IMR-90 (cell line): Measurements from ENCODE around the gene RNF215. TPM values are rescaled to one million over a fixed set of nuclear protein-coding genes. Genes with fewer than 3 reads are reported as not detected.
A peak's percentile ranks its signal among the peaks of the same experiment; 100 is the strongest.

Source experiments
- ATAC-seq: fragments of 200-7000 bp; cut with Tn5 transposase; 2 replicates; pipeline ENCODE4 v1.9.1; 2020; ENCODE audit warnings: low read depth, mild to moderate bottlenecking, moderate library complexity
- BruUV-seq: library from RNA; stranded (reverse); fragments of 400-500 nt; replicated peaks from 2 replicates; lab custom pipeline; 2021; lab: Mats Ljungman, UMichigan
- CTCF ChIA-PET: fragments of 300-600 bp; formaldehyde crosslinking; extraction: SDS; loops from one replicate; lab custom pipeline; 2021; ENCODE audit warnings: antibody characterized with exemption; lab: Yijun Ruan, JAX
- POLR2A ChIA-PET: fragments of 300-600 bp; sonication (Branson Sonifier 250); formaldehyde crosslinking; loops from one replicate; lab custom pipeline; 2022; ENCODE audit warnings: antibody characterized with exemption; ENCODE audit not compliant: unreplicated experiment; lab: Charles Lee
- DNase-seq: peaks from one replicate; pipeline ENCODE4 v3.0.0; 2013
- H2AFZ ChIP-seq: replicated peaks from 2 replicates; pipeline ENCODE3; 2013; ENCODE audit warnings: low read length, mild to moderate bottlenecking; ENCODE audit not compliant: poor library complexity
- H2AK5ac ChIP-seq: 2 replicates; pipeline ENCODE4 v1.6.1; 2013; ENCODE audit warnings: low read depth, low read length, inconsistent platforms
- H2AK9ac ChIP-seq: replicated peaks from 2 replicates; pipeline ENCODE3; 2013; ENCODE audit warnings: mild to moderate bottlenecking, low read depth, low read length, moderate library complexity; ENCODE audit not compliant: poor library complexity
- H2BK120ac ChIP-seq: 2 replicates; pipeline ENCODE4 v1.6.1; 2013; ENCODE audit warnings: low read depth, low read length, inconsistent platforms
- H2BK15ac ChIP-seq: 3 replicates; pipeline ENCODE4 v1.6.1; 2013; ENCODE audit warnings: low read depth, low read length, inconsistent platforms
- H2BK20ac ChIP-seq: 2 replicates; pipeline ENCODE4 v1.6.1; 2013; ENCODE audit warnings: low read depth, mild to moderate bottlenecking, inconsistent platforms, low read length, moderate library complexity
- H2BK5ac ChIP-seq: 2 replicates; pipeline ENCODE4 v1.6.1; 2013; ENCODE audit warnings: mild to moderate bottlenecking, low read depth, low read length, inconsistent platforms; ENCODE audit not compliant: poor library complexity, severe bottlenecking
- H3K14ac ChIP-seq: replicated peaks from 2 replicates; pipeline ENCODE4 v1.6.1; 2013; ENCODE audit warnings: low read depth, low read length, inconsistent platforms
- H3K18ac ChIP-seq: 2 replicates; pipeline ENCODE4 v1.6.1; 2013; ENCODE audit warnings: low read depth, low read length, control low read depth
- H3K23ac ChIP-seq: 2 replicates; pipeline ENCODE4 v1.6.1; 2013; ENCODE audit warnings: low read depth, low read length, inconsistent platforms
- H3K27ac ChIP-seq: 2 replicates; pipeline ENCODE4 v1.5.1; 2013; ENCODE audit warnings: mild to moderate bottlenecking, control low read depth, low read length; ENCODE audit not compliant: insufficient read depth
- H3K27me3 ChIP-seq: 2 replicates; pipeline ENCODE4 v1.6.1; 2013; ENCODE audit warnings: low read length; ENCODE audit not compliant: control insufficient read depth, insufficient read depth
- H3K36me3 ChIP-seq: 2 replicates; pipeline ENCODE4 v1.6.1; 2013; ENCODE audit warnings: low read length, mixed read lengths; ENCODE audit not compliant: control insufficient read depth, insufficient read depth
- H3K4ac ChIP-seq: 2 replicates; pipeline ENCODE4 v1.6.1; 2013; ENCODE audit warnings: low read depth, low read length, inconsistent platforms
- H3K4me1 ChIP-seq: 2 replicates; pipeline ENCODE4 v1.6.1; 2013; ENCODE audit warnings: low read length, mixed read lengths; ENCODE audit not compliant: control insufficient read depth, insufficient read depth
- H3K4me2 ChIP-seq: 2 replicates; pipeline ENCODE4 v1.6.1; 2013; ENCODE audit warnings: low read depth, mild to moderate bottlenecking, control low read depth, low read length, moderate library complexity
- H3K4me3 ChIP-seq: 2 replicates; pipeline ENCODE4 v1.5.1; 2013; ENCODE audit warnings: low read depth, mild to moderate bottlenecking, control low read depth, low read length, moderate library complexity; ENCODE audit not compliant: insufficient read depth
- H3K56ac ChIP-seq: 2 replicates; pipeline ENCODE4 v1.6.1; 2013; ENCODE audit warnings: low read length, inconsistent platforms; ENCODE audit not compliant: insufficient read depth; ENCODE audit errors: extremely low read depth
- H3K79me1 ChIP-seq, 2 experiments: 2 replicates each; pipeline ENCODE4 v1.6.1; 2013; ENCODE audit warnings: low read length in 2 of 2, inconsistent platforms in 1 of 2, low read depth in 1 of 2
- H3K9ac ChIP-seq: 2 replicates; pipeline ENCODE4 v1.6.1; 2013; ENCODE audit warnings: low read depth, low read length, control low read depth
- H3K9me1 ChIP-seq: 2 replicates; pipeline ENCODE4 v1.6.1; 2013; ENCODE audit warnings: low read length, inconsistent platforms; ENCODE audit not compliant: insufficient read depth
- H3K9me3 ChIP-seq: 2 replicates; pipeline ENCODE4 v1.6.1; 2013; ENCODE audit warnings: low read length; ENCODE audit not compliant: control insufficient read depth, insufficient read depth
- H4K20me1 ChIP-seq: 2 replicates; pipeline ENCODE4 v1.6.1; 2013; ENCODE audit warnings: low read length, inconsistent platforms; ENCODE audit not compliant: insufficient read depth
- H4K5ac ChIP-seq: 2 replicates; pipeline ENCODE4 v1.6.1; 2013; ENCODE audit warnings: mild to moderate bottlenecking, low read depth, low read length, control low read depth
- H4K8ac ChIP-seq, 2 experiments: 2 replicates each; pipeline ENCODE4 v1.6.1; 2013; ENCODE audit warnings: low read depth in 2 of 2, low read length in 2 of 2, control low read depth in 1 of 2, inconsistent platforms in 1 of 2
- H4K91ac ChIP-seq: 2 replicates; pipeline ENCODE4 v1.6.1; 2013; ENCODE audit warnings: low read depth, low read length, inconsistent platforms; ENCODE audit not compliant: insufficient read depth
- BHLHE40 ChIP-seq: fragments of 150-350 bp; IDR thresholded peaks from 2 replicates; pipeline ENCODE4 v1.6.1; 2016; ENCODE audit warnings: mild to moderate bottlenecking, low read depth, low read length
- CEBPB ChIP-seq: IDR thresholded peaks from 2 replicates; pipeline ENCODE4 v1.6.1; 2012; ENCODE audit warnings: low read depth, low read length, improper control_type of control experiment
- CHD1 ChIP-seq: IDR thresholded peaks from 2 replicates; pipeline ENCODE4 v1.6.1; 2012; ENCODE audit warnings: low read depth, low read length, improper control_type of control experiment
- CTCF ChIP-seq: conservative IDR thresholded peaks from 2 replicates; pipeline ENCODE4 v1.5.1; 2012; ENCODE audit warnings: mild to moderate bottlenecking, low read depth, low read length, improper control_type of control experiment
- MAZ ChIP-seq: IDR thresholded peaks from 2 replicates; pipeline ENCODE4 v1.6.1; 2012; ENCODE audit warnings: low read depth, mild to moderate bottlenecking, low read length, improper control_type of control experiment, moderate library complexity, borderline replicate concordance
- NFE2L2 ChIP-seq: fragments of 150-350 bp; IDR thresholded peaks from 2 replicates; pipeline ENCODE4 v1.6.1; 2016; ENCODE audit warnings: low read depth, mild to moderate bottlenecking, low read length
- RCOR1 ChIP-seq: IDR thresholded peaks from 2 replicates; pipeline ENCODE4 v1.6.1; 2012; ENCODE audit warnings: mild to moderate bottlenecking, low read length, improper control_type of control experiment; ENCODE audit not compliant: insufficient replicate concordance
- RFX5 ChIP-seq: IDR thresholded peaks from 2 replicates; pipeline ENCODE4 v1.8.0; 2012; ENCODE audit warnings: low read depth, mild to moderate bottlenecking, low read length, moderate library complexity
- SMC3 ChIP-seq: fragments of 150-350 bp; IDR thresholded peaks from 2 replicates; pipeline ENCODE4 v1.6.1; 2016; ENCODE audit warnings: low read depth, mild to moderate bottlenecking, antibody characterized with exemption, low read length, moderate library complexity
- USF2 ChIP-seq: fragments of 150-350 bp; IDR thresholded peaks from 2 replicates; pipeline ENCODE4 v1.6.1; 2017; ENCODE audit warnings: mild to moderate bottlenecking, antibody characterized with exemption, low read length, low read depth
- WGBS, 2 experiments: methylation state at CpG; one replicate each; pipeline versions ENCODE4 v1.1.5 to v1.1.7; 2013; ENCODE audit warnings: missing lambda C conversion rate in 2 of 2; ENCODE audit not compliant: insufficient read length in 1 of 2; ENCODE audit errors: extremely low coverage in 2 of 2; 5-methylcytosine and 5-hydroxymethylcytosine counted together
- dilution Hi-C: fragments of 300-500 bp; cut with HindIII; formaldehyde crosslinking; loops from one replicate; pipeline ENCODE4 v1.14.3; 2018; ENCODE audit warnings: low sequenced_read_pairs; ENCODE audit not compliant: unreplicated experiment
- in situ Hi-C: fragments of 300-500 bp; cut with MboI; formaldehyde crosslinking; loops from 3 replicates; pipeline ENCODE4 v1.14.3; 2019; ENCODE audit warnings: low sequenced_read_pairs, inconsistent platforms, mixed read lengths
- intact Hi-C: fragments of 100-400 bp; cut with micrococcal nuclease; formaldehyde crosslinking; loops from 2 replicates; pipeline ENCODE4 v1.10.0; 2022
- polyA plus RNA-seq, 3 experiments: library from polyadenylated mRNA; depleted of rRNA; stranded (reverse); fragments of >200 nt; gene quantifications; 2 replicates each; pipeline ENCODE4 v1.2.3, GENCODE V29; 2012; ENCODE audit warnings: low replicate concordance in 1 of 3
- total RNA-seq: library from RNA; depleted of rRNA; stranded (reverse); fragments of >200 nt; gene quantifications from 2 replicates; pipeline ENCODE4 v1.2.3, GENCODE V29; 2012

RNF215 gene
- total and polyA plus RNA-seq, 2 of the 4 experiments (the other 2 are of a cell fraction) = 15.8 to 21.9 TPM

GRCh38 chr22:30382340-30382739, 4.9 kb downstream of the RNF215 start:
- H2BK5ac ChIP-seq = no peak overlapping the region
- no peaks in the 10 kb centered on the region for H3K9me3 ChIP-seq
- no peak overlapping the region for H4K5ac ChIP-seq
- H3K79me1 ChIP-seq = peaks cover 11 to 13% of the 10 kb centered on the region in 2 experiments
- H3K9me1 ChIP-seq = peaks cover 3% of the 10 kb centered on the region; the same call in 1 of the 2 replicates
- H4K91ac ChIP-seq = no peak overlapping the region
- H3K4ac ChIP-seq = no peak overlapping the region
- no peaks in the 10 kb centered on the region for H3K27me3 ChIP-seq
- TF ChIP-seq CEBPB = no peak
- no peak for TF ChIP-seq USF2
- TF ChIP-seq CTCF = no peak
- no peak for TF ChIP-seq RCOR1
- no peak for TF ChIP-seq NFE2L2
- no peak for TF ChIP-seq BHLHE40
- no peak for TF ChIP-seq SMC3
- no peak for TF ChIP-seq MAZ
- no peak for TF ChIP-seq CHD1
- TF ChIP-seq RFX5 = no peak
- ATAC-seq (no peak), DNase-seq (no peak)
- dilution Hi-C loops (no loop called here), intact Hi-C loops (no loop called here), in situ Hi-C loops (no loop called here)
- no peak overlapping the region for H3K4me3 ChIP-seq
- no peak overlapping the region for H3K18ac ChIP-seq
- H3K23ac ChIP-seq = no peak overlapping the region
- H3K14ac ChIP-seq = no peak overlapping the region
- no peak overlapping the region for H2BK15ac ChIP-seq
- no peak overlapping the region for H2AFZ ChIP-seq
- H2AK9ac ChIP-seq = peak overlapping the region; percentile 28
- H2AK5ac ChIP-seq = no peak overlapping the region
- ChIA-PET CTCF (no interaction called here), POLR2A (interaction anchor here (1.0 kb wide), 1 partner anchor 13 kb away, joined by 3 read pairs; no protein-coding TSS in a partner anchor)
- no TSS peak for BruUV-seq
- no peak overlapping the region for H4K8ac ChIP-seq
- no CpG with 5 or more reads among the region's 5 CpGs for WGBS, 2 experiments
- no peak overlapping the region for H3K4me2 ChIP-seq
- peaks cover 52% of the 10 kb centered on the region for H3K36me3 ChIP-seq
- H3K9ac ChIP-seq = no peak overlapping the region
- no peaks in the 10 kb centered on the region for H4K20me1 ChIP-seq
- peaks cover 7% of the 10 kb centered on the region for H3K4me1 ChIP-seq
- H2BK20ac ChIP-seq = no peak overlapping the region
- no peak overlapping the region for H2BK120ac ChIP-seq
- H3K27ac ChIP-seq = no peak overlapping the region
- no peak overlapping the region for H3K56ac ChIP-seq
